SU-DHL-6 (cell line): ENCODE measurements around the gene RPL32.

ENCODE experiments used
- EZH2phosphoT487 ChIP-seq: fragments of 200-600 bp; sonication (generic), shearing (Covaris generic); conservative IDR thresholded peaks from 2 replicates; pipeline ENCODE4 v1.6.1; 2018; ENCODE audit warnings: mild to moderate bottlenecking, antibody characterized with exemption, low read length, moderate library complexity, mixed read lengths
- TF ChIP-seq, protein P1 (sequence below): fragments of 200-600 bp; sonication (generic); IDR thresholded peaks from one replicate; pipeline ENCODE4 v1.5.1; 2017; ENCODE audit warnings: antibody characterized with exemption, mild to moderate bottlenecking, low read length, moderate library complexity; ENCODE audit not compliant: insufficient read depth, poor library complexity, severe bottlenecking

GRCh38 chr3:12822725-12823373 lies 18.5 kb downstream of the RPL32 start:
- TF ChIP-seq, protein P1, sequence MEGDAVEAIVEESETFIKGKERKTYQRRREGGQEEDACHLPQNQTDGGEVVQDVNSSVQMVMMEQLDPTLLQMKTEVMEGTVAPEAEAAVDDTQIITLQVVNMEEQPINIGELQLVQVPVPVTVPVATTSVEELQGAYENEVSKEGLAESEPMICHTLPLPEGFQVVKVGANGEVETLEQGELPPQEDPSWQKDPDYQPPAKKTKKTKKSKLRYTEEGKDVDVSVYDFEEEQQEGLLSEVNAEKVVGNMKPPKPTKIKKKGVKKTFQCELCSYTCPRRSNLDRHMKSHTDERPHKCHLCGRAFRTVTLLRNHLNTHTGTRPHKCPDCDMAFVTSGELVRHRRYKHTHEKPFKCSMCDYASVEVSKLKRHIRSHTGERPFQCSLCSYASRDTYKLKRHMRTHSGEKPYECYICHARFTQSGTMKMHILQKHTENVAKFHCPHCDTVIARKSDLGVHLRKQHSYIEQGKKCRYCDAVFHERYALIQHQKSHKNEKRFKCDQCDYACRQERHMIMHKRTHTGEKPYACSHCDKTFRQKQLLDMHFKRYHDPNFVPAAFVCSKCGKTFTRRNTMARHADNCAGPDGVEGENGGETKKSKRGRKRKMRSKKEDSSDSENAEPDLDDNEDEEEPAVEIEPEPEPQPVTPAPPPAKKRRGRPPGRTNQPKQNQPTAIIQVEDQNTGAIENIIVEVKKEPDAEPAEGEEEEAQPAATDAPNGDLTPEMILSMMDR, result peak; percentile 42
- TF ChIP-seq EZH2phosphoT487, result no peak
